Endothelial cell of umbilical vein (primary cell): Measurements from ENCODE around the gene GPR32. TPM values are rescaled to one million over a fixed set of nuclear protein-coding genes. Genes with fewer than 3 reads are reported as not detected.

Experiments
- BruUV-seq: library from RNA; stranded (reverse); fragments of 400-500 nt; replicated peaks from 2 replicates; lab custom pipeline; 2021; lab: Mats Ljungman, UMichigan
- CTCF ChIA-PET: fragments of 300-600, 350-600 bp; sonication (Branson Sonifier 250); formaldehyde crosslinking; loops from one replicate; lab custom pipeline; 2021; ENCODE audit warnings: antibody characterized with exemption, inconsistent platforms; lab: Charles Lee
- POLR2A ChIA-PET: fragments of 300-600, 350-600 bp; sonication (Branson Sonifier 250); formaldehyde crosslinking; loops from one replicate; lab custom pipeline; 2021; ENCODE audit warnings: antibody characterized with exemption, inconsistent platforms; lab: Charles Lee
- DNase-seq: peaks from one replicate; pipeline ENCODE4 v3.0.0-alpha.2; 2011; ENCODE audit warnings: low read depth, low spot score
- FAIRE-seq: peaks from 2 replicates; lab custom pipeline; 2011; peaks lifted over from hg19 to GRCh38; lab: Jason Lieb, UNC
- H2AFZ ChIP-seq: 2 replicates; pipeline ENCODE4 v1.6.0; 2012; ENCODE audit warnings: low read depth, low read length, control low read depth, inconsistent platforms
- H3K27ac ChIP-seq: 2 replicates; pipeline ENCODE4 v1.5.1; 2011; ENCODE audit warnings: low read depth, mild to moderate bottlenecking, control low read depth, low read length, moderate library complexity; ENCODE audit not compliant: insufficient read depth
- H3K27me3 ChIP-seq, 2 experiments: 2 replicates each; pipeline versions ENCODE4 v1.6.0 to v1.6.1; 2011; ENCODE audit warnings: low read length in 2 of 2, mixed read lengths in 1 of 2; ENCODE audit not compliant: control insufficient read depth in 2 of 2, insufficient read depth in 2 of 2
- H3K36me3 ChIP-seq, 2 experiments: 2 replicates in 1 of 2; 3 replicates in 1 of 2; pipeline ENCODE4 v1.5.1; 2011; ENCODE audit warnings: low read length in 2 of 2, mild to moderate bottlenecking in 1 of 2, moderate library complexity in 1 of 2; ENCODE audit not compliant: control insufficient read depth in 2 of 2, insufficient read depth in 2 of 2; ENCODE audit errors: extremely low read depth in 1 of 2
- H3K4me1 ChIP-seq: 3 replicates; pipeline ENCODE4 v1.5.1; 2011; ENCODE audit warnings: mild to moderate bottlenecking, low read length; ENCODE audit not compliant: control insufficient read depth, insufficient read depth; ENCODE audit errors: extremely low read depth
- H3K4me2 ChIP-seq: 2 replicates; pipeline ENCODE4 v1.6.1; 2011; ENCODE audit warnings: low read length, control low read depth, mixed read lengths; ENCODE audit not compliant: insufficient read depth
- H3K4me3 ChIP-seq, 3 experiments: fragments of 200-600 bp in 1 of 3; sonication (generic), shearing (Covaris generic) in 1 of 3; replicated peaks in 1 of 3; 2 replicates each; pipeline ENCODE4 v1.5.1; 2011 to 2016; ENCODE audit warnings: control low read depth in 3 of 3, low read length in 3 of 3, mild to moderate bottlenecking in 2 of 3, inconsistent platforms in 1 of 3, low read depth in 1 of 3, moderate library complexity in 1 of 3; ENCODE audit not compliant: insufficient read depth in 1 of 3
- H3K79me2 ChIP-seq: 2 replicates; pipeline ENCODE4 v1.6.0; 2012; ENCODE audit warnings: low read length, inconsistent platforms; ENCODE audit not compliant: control insufficient read depth, insufficient read depth
- H3K9ac ChIP-seq: replicated peaks from 2 replicates; pipeline ENCODE3; 2011; ENCODE audit warnings: low read length, control low read depth; ENCODE audit not compliant: insufficient read depth; ENCODE audit errors: extremely low read depth
- H3K9me1 ChIP-seq: replicated peaks from 3 replicates; pipeline ENCODE4 v1.6.0; 2011; ENCODE audit warnings: mild to moderate bottlenecking, low read length; ENCODE audit not compliant: control insufficient read depth, insufficient read depth; ENCODE audit errors: extremely low read depth
- H3K9me3 ChIP-seq: replicated peaks from 2 replicates; pipeline ENCODE4 v1.5.1; 2012; ENCODE audit warnings: low read length, inconsistent platforms; ENCODE audit not compliant: control insufficient read depth, insufficient read depth
- H4K20me1 ChIP-seq: replicated peaks from 2 replicates; pipeline ENCODE3; 2011; ENCODE audit warnings: mild to moderate bottlenecking, low read length; ENCODE audit not compliant: control insufficient read depth, insufficient read depth; ENCODE audit errors: extremely low read depth
- EZH2 ChIP-seq: IDR thresholded peaks from 2 replicates; pipeline ENCODE4 v1.6.1; 2012; ENCODE audit warnings: borderline replicate concordance, low read depth, mild to moderate bottlenecking, moderate library complexity, low read length, inconsistent platforms; ENCODE audit not compliant: severe bottlenecking
- FOS ChIP-seq: IDR thresholded peaks from 2 replicates; pipeline ENCODE4 v1.6.1; 2011; ENCODE audit warnings: mild to moderate bottlenecking, low read length, moderate library complexity, borderline replicate concordance; ENCODE audit not compliant: insufficient read depth
- GATA2 ChIP-seq: IDR thresholded peaks from 2 replicates; pipeline ENCODE4 v1.7.0; 2011; ENCODE audit warnings: low read depth, mild to moderate bottlenecking, moderate library complexity, mixed read lengths, low read length; ENCODE audit not compliant: insufficient read length, insufficient read depth
- JUN ChIP-seq: IDR thresholded peaks from 2 replicates; pipeline ENCODE4 v1.6.1; 2011; ENCODE audit warnings: borderline replicate concordance, low read depth; ENCODE audit not compliant: insufficient read length, insufficient read depth
- POLR2A ChIP-seq: IDR thresholded peaks from 2 replicates; pipeline ENCODE4 v1.6.1; 2012; ENCODE audit warnings: low read depth, mild to moderate bottlenecking, control low read depth, low read length
- POLR2AphosphoS5 ChIP-seq: IDR thresholded peaks from 2 replicates; pipeline ENCODE4 v1.6.1; 2012; ENCODE audit warnings: low read depth, mild to moderate bottlenecking, control low read depth, low read length, moderate library complexity; ENCODE audit not compliant: insufficient read depth
- dilution Hi-C: fragments of 300-500 bp; cut with MboI; formaldehyde crosslinking; loops from one replicate; pipeline ENCODE4 v1.15.0; 2019; ENCODE audit warnings: low sequenced_read_pairs; ENCODE audit not compliant: extremely low pct_ligation_motif_present
- intact Hi-C: fragments of 100-400 bp; cut with micrococcal nuclease; formaldehyde crosslinking; loops from one replicate; pipeline ENCODE4 v1.10.0; 2022
- polyA plus RNA-seq, 4 experiments: library from polyadenylated mRNA; depleted of rRNA in 3 of 4; stranded (reverse) in 3 of 4; unstranded in 1 of 4; fragments of >200 nt; gene quantifications; 2 replicates each; pipeline versions ENCODE4 v1.2.1 to v1.2.3, GENCODE V29; 2011 to 2012; ENCODE audit warnings: missing spikeins in 1 of 4
- total RNA-seq: library from RNA; stranded (reverse); gene quantifications from 2 replicates; pipeline ENCODE4 v1.2.3, GENCODE V29; 2021
- TF ChIP-seq, protein P1 (sequence below), 2 donors: IDR thresholded peaks; 1 replicate in 1 of 2; 2 replicates in 1 of 2; pipeline ENCODE4 v1.5.1; 2011; ENCODE audit warnings: low read length in 2 of 2, mild to moderate bottlenecking in 2 of 2, moderate library complexity in 2 of 2, control low read depth in 1 of 2, inconsistent platforms in 1 of 2, low read depth in 1 of 2; ENCODE audit not compliant: insufficient read depth in 1 of 2; ENCODE audit errors: extremely low read depth in 1 of 2
- TF ChIP-seq, protein P2 (sequence below): IDR thresholded peaks from 2 replicates; pipeline ENCODE4 v1.6.1; 2011; ENCODE audit not compliant: insufficient read depth, insufficient read length

Gene GPR32
- total and polyA plus RNA-seq, 2 donors (not counting 3 experiments of a cell fraction or from before 2014, with no cell fraction given): not detected

DNA sequence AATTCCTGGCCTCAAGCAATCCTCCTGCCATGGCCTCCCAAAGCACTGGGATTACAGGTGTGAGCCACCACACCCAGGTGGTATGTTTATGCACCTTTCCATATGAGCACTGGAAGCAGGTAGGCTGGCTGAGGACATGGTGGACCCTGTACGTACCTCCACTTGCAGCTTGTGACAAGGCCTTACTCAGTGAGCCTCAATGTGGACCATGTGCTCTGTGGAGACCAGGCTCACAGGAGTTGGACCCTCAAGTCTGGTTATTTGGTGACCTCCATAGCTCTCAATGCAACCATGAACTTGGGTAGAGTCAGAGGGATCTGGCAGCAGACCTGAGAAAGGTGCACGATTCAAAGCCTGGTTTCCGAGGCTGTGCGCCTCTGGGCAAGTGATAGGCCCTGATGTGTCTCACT lies 25.4 kb downstream of the GPR32 start:
- H4K20me1 ChIP-seq: no peaks in the 10 kb centered on the region
- intact Hi-C loops: no loop called here
- BruUV-seq: no TSS peak

More for the DNA sequence above, 25.4 kb downstream of the GPR32 start:
- DNase-seq (no peak), FAIRE-seq (no peak)
- no peak overlapping the region for H3K9ac ChIP-seq
- H3K79me2 ChIP-seq: peaks cover 17% of the 10 kb centered on the region
- H3K9me3 ChIP-seq: no peaks in the 10 kb centered on the region
- peaks cover 10 to 22% of the 10 kb centered on the region in 2 experiments for H3K36me3 ChIP-seq
- H3K9me1 ChIP-seq: no peaks in the 10 kb centered on the region
- H2AFZ ChIP-seq: no peak overlapping the region
- POLR2A ChIA-PET: interaction anchor here (2.1 kb wide), 1 partner anchor 9 kb away, joined by 6 read pairs; no protein-coding TSS in a partner anchor
- H3K4me1 ChIP-seq: no peaks in the 10 kb centered on the region
- H3K27ac ChIP-seq: no peak overlapping the region
- CTCF ChIA-PET: no interaction called here
- no peak overlapping the region for H3K4me2 ChIP-seq
- TF ChIP-seq, protein P1, sequence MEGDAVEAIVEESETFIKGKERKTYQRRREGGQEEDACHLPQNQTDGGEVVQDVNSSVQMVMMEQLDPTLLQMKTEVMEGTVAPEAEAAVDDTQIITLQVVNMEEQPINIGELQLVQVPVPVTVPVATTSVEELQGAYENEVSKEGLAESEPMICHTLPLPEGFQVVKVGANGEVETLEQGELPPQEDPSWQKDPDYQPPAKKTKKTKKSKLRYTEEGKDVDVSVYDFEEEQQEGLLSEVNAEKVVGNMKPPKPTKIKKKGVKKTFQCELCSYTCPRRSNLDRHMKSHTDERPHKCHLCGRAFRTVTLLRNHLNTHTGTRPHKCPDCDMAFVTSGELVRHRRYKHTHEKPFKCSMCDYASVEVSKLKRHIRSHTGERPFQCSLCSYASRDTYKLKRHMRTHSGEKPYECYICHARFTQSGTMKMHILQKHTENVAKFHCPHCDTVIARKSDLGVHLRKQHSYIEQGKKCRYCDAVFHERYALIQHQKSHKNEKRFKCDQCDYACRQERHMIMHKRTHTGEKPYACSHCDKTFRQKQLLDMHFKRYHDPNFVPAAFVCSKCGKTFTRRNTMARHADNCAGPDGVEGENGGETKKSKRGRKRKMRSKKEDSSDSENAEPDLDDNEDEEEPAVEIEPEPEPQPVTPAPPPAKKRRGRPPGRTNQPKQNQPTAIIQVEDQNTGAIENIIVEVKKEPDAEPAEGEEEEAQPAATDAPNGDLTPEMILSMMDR (IDR thresholded peaks at IDR 0.05; ENCODE audit: extremely low read depth in 1 of 2, insufficient read depth in 1 of 2, low read depth in 1 of 2, low read length in 2 of 2): no peak
- TF ChIP-seq EZH2 (no peak), POLR2A (no peak), JUN (no peak), POLR2AphosphoS5 (no peak), GATA2 (no peak), FOS (no peak)
- TF ChIP-seq, protein P2, sequence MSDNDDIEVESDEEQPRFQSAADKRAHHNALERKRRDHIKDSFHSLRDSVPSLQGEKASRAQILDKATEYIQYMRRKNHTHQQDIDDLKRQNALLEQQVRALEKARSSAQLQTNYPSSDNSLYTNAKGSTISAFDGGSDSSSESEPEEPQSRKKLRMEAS: no peak
- dilution Hi-C loops: no loop called here
- no peak overlapping the region for H3K4me3 ChIP-seq
- no peaks in the 10 kb centered on the region for H3K27me3 ChIP-seq
